HG03060 (cell line): ENCODE measurements around the gene MYOZ1.
"Not testable (repeated sequence)": the region's sequence is repeated elsewhere in the genome, so short reads cannot be mapped to it uniquely, and the experiment has no call there.

ENCODE experiments used
- ATAC-seq: cut with Tn5 transposase; IDR thresholded peaks from one replicate; pipeline ENCODE4 v1.9.1; 2021; ENCODE audit warnings: low read depth, moderate number of reproducible peaks; ENCODE audit not compliant: unreplicated experiment

Gene MYOZ1, protein sequence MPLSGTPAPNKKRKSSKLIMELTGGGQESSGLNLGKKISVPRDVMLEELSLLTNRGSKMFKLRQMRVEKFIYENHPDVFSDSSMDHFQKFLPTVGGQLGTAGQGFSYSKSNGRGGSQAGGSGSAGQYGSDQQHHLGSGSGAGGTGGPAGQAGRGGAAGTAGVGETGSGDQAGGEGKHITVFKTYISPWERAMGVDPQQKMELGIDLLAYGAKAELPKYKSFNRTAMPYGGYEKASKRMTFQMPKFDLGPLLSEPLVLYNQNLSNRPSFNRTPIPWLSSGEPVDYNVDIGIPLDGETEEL

DNA sequence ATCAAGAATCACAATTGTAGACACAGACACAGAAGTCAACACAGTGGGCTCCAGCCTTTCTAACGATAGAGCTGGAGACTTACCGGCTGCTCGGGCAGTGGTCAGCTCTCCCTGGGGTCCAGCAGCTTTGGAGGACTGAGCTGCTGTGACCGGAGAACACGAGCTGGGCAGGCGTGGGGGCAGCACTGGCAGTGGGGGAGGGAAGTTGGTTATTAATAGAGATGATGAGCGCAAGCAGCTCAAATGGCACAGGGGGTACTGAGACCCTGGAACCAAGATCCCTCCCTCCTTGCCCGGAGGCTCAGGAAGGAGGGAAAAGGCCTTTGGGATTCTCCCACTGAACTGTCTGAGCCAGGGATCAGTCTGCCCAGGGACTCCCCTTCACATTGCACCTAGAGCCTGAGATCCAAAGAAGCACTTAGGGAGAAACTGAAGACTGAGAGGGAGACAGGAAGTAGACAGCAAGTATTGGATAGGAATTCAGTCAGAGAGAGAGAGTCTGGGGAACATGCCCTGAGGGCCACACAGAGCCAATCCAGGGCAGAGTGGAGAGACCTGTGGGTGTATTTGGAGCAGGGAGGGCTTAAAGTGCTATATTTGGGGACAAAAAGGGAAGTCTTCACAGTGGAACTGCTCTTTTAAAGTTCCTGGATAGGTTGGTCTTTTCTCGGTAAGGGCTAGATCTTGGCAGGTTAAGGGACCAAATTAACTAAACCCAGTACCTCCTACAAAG is at the start of gene MYOZ1:
MYOZ1 (minus strand) TSS at position 147 of the 733 bp plus-strand sequence. CDS start 1,457 bp downstream, outside the sequence.
- no peak for ATAC-seq

DNA sequence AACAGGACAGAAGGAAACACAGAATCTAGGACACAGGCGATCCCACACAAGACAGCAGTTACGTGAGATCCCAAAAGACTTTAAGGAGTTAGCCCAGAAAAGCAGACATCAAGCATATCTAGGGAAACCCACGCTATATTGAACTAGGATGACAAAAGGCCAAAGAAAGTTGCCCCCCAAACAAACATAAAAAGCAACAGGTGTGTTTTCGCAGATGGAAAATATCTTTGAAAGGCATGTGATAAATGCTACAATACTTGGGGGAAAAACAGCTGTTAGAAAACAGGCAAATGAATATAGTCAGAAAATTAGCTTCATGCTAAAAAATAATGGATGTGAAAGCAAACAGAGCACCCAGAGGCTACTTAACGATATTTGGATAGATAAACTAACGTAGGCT is 49.5 kb upstream of the MYOZ1 start:
- ATAC-seq: not testable (repeated sequence)

DNA sequence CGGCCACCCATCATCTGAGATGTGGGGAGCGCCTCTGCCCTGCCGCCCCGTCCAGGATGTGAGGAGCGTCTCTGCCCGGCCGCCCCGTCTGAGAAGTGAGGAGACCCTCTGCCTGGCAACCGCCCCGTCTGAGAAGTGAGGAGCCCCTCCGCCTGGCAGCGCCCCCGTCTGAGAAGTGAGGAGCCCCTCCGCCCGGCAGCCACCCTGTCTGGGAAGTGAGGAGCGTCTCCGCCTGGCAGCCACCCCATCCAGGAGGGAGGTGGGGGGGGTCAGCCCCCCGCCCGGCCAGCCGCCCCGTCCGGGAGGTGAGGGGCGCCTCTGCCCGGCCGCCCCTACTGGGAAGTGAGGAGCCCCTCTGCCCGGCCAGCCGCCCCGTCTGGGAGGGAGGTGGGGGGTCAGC is 48.3 kb upstream of the MYOZ1 start:
- ATAC-seq: not testable (repeated sequence)

DNA sequence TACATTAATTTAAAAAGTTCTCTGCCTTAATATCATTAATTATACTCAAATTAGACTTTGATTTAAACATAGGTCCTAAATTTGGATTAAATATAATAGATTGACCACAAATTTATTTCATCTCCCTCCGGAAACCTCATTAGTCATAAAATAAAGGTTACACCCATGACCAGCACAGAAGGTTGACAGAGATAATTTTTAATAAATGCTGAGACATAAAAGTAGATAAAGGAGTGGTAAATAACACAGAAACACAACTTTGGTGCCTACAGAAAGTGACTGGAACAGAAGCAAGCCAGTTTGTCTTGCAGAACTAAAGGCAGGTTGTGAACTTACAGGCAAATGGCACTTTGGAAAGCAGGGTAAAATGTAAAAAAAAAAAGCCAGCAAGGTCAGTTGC is 46.4 kb upstream of the MYOZ1 start:
- not testable (repeated sequence) for ATAC-seq

DNA sequence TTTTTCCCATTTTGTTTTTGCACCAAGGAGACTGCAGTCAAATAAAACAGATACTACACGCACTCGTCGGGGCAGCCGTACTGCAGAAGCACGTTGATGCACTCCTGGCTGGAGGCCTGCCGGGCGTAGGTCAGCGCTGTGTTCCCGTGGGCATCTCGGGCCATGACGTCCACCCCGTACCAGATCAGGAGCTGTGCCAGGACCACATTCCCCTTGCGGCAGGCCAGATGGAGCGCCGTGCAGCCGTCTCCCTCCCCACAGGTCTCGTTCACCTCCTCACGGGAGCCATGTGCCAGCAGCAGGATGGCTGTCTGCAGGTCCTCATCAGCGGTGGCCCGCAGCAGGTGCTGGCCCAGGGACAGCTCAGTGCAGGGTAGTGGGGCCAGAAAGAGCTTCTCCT is 33.3 kb upstream of the MYOZ1 start:
- ATAC-seq: not testable (repeated sequence)

DNA sequence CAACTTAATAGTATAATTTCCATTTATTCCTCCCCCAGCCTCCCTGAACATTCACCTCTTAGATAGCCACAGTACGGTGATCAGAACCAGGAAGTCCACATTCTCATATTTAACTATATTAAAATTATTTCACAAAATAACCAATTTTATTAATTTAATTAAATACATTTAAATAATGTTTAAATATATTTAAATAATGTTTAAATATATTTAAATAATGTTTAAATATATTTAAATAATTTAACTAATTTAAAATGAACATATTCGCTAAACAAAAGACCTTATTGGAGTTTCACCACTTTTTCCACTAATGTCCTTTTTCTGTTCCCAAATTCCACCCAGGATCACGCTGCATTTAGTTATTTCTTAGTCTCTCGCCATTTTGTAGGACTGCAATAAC is 27.1 kb upstream of the MYOZ1 start:
- not testable (repeated sequence) for ATAC-seq

DNA sequence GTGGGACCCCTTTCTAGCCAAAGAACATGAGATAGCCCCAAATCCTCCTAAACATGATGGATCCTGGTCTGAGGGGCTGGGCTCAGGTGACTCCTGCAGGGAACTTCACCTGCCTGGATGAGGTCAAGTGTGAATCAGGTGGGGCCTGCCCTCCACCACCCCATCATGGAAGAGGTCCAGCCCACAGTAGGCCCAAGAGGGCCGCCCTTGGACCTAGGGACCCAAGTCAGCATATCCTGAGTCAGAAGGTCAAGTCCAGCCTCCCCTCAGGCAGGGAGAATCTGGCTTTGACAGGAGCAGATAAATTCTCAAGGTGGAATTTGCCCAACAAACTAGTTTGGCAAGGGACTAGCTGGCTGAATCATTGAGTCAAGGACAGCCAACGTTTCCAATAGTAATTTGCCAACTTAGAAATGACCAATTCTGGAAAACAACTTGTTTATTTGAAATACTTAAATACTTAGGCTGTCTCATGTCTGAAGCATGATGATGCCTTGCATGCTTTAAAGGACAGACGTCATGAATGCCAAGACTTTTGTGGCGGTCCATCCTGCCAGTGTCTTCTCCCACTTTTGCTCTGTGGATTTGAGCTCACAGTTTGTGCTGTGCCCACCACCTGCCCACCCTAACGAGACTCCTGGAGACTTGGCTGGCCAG is 25.0 kb upstream of the MYOZ1 start:
- not testable (repeated sequence) for ATAC-seq

DNA sequence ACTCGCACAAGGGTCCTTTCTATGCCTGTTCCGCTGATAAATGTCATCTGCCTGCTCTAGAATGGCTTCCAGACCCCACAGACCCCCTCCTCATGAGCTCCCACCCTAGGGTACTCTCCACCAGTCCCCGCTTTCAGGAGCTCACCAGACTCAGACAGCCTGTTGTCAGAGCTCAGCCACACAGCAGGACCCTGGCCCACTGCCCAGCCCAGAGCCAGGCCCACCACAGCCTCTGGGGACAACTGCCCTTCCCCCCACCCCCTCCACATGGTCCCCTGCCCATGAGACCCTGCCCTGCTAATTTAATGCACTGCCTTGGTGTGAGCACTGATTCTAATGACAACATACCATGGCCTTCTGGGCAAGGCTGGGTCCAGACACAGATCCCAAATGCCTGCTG is 24.3 kb upstream of the MYOZ1 start:
- not testable (repeated sequence) for ATAC-seq

DNA sequence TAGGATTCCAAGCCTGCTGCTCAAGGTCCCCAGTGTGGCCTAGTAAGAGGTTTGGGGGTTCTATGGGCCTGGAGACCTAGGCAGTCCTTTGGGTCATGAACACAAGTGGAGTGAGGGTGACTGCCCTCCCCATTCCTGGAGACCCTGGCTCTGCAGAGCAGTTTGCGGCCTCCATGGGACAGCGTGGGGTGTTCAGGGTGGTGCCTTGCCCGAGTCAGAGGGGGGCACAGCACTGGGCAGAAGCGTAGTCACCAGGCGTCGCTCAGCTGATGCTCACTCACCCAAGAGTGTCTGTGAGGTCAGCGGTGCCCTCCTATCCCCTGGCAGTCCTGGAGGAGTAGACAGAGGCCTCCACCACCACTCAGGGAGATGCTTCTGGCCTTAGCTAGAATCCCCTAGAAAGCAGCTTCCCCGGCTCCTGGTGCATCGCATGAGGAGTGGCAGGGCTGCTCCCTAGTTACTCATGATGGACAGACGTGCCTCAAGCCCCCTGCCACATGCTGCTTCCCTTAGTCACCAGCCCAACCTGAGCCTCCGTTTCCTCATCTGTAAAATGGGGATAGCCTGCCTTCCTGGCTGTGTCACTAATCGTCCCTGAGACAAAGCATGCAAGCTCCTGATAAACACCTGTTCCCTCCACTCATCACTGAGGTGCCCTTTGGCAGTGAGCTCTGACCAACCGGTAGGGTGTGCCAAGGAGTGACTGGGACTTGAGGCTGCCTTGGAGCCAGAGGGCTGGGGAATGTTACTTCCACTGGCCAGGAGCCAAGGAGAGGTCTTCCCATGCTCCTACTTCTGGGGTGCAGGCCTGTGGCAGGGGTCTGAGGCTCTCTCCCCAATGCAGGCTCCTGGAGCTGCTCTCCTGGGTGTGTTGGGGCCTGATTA is 23.1 kb upstream of the MYOZ1 start:
- ATAC-seq: not testable (repeated sequence)

DNA sequence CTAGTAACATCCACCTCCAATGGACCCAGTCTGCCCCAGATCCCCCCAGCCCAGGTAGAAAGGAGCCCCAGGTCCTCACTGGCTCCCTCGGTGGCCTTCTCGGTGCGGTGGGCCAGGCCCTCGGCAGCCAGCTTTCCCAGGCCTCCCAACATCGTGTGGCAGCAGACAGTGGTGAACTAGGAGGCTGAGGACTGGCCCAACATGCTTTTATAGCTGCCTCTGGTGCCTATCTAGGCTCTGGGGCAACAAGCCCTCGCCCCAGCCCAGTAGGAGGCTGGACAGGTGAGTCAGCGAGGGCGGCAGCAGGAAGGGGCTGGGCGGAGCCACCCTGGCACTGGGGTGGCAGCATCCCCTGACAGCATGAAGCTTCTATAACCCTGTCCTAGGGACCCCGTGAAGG is 22.3 kb upstream of the MYOZ1 start:
- ATAC-seq: not testable (repeated sequence)

DNA sequence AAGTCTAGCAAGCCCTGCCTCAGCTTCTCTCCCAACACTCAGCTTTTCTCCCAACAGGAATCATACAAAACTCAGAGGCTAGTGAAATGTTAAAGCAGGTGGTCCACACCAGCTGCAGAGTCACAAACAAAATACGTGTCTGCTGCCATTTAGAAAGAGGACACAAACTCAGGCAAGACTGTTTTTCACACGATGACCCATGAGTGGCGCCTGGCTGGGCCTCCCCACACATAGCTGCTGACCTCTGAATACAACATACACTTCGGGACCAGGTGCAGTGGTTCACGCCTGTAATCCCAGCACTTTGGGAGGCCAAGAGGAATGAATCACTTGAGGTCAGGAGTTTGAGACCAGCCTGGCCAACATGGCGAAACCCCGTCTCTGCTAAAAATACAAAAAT is 21.4 kb upstream of the MYOZ1 start:
- ATAC-seq: not testable (repeated sequence)

DNA sequence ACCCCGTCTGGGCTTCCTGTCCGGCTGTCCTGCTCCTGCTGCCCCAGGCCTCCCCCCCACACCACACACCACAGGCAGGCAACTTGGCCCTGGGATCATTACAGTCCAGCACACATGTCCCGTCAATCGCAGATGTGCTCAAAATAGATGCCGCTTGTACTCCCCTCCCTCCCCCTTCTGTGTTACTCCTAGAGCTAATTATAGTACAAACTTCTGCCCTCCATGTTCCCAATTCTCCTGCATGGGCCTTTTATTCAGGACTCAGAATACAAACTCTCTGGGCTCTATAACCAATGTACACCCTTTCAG is 14.7 kb upstream of the MYOZ1 start, which contains the start of gene SYNPO2L:
SYNPO2L (minus strand) TSS at position 40 of the 309 bp plus-strand sequence. CDS start 107 bp downstream, outside the sequence.
- no peak for ATAC-seq

DNA sequence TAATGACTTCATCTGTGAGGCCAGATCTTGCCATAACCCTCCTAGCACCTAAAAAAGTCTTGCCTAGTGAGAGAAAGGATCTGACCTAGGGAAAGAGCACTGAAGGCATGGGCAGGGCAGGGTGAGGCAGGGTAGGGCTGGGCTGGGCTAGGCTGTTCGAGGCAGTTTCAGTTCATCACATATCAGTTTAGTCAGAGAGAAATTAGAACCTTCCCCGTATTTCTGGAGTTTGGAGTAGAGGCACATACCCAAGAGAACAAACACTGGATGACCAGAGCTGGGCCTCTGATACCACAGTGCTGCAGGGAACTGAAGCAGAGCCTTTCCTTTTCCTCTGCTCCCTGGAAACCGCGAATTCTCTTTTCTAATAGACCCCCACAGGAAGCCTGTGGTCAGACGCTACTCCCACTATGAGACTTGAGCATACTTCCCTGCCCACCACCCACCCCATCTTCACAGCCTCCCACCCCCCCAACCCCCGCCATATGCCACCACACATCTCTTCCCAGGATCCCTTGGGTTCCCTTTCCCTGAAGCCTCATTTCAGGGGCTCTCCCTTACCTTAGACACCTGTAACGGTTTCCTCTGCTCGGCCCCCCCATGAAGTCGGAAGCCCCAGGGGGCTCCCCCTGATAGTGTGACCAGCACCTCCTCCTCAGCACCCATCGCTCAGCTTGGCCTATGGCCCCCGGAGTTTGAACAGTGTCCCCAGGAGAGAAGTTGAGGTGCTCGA is 14.1 kb upstream of the MYOZ1 start:
- ATAC-seq: no peak

DNA sequence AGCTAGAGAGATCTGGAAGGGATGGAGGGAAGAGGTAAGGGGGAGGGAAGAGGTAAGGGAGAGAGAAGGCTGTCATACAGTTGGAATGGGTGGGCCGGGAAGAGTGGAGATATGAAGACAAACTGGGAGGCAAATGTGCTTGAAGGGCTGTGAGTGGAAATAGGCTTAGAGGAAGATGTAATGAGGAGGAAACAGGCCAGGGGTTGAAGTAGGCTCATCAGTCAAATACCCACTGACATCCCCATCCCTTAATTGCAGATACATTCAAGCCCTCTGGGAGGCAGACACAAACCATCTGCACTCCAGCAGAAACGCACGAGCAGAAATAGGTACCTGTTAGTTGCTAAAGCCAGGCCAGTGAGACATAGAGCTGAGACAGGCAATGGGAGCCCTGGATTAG is 12.4 kb upstream of the MYOZ1 start:
- no peak for ATAC-seq

DNA sequence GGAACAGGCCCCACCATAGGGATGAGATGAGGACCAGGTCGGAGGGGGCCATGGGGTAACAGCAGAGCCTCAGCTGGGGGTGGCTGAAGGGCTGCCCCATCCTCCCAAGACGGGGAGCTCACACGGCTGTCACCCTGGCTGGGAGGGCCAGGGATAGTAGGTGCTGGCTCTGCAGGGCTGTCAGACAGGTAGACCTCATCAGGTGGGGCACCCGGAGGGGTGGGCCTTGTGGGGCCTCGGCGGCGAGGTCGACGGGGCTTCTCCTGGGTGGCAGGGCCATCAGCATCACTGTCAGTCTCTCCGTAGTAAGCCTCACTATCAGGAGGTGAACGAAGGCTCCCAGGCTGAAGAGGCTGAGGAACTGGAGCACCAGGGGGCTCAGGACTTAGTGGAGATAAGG is 11.9 kb upstream of the MYOZ1 start:
- ATAC-seq: no peak

DNA sequence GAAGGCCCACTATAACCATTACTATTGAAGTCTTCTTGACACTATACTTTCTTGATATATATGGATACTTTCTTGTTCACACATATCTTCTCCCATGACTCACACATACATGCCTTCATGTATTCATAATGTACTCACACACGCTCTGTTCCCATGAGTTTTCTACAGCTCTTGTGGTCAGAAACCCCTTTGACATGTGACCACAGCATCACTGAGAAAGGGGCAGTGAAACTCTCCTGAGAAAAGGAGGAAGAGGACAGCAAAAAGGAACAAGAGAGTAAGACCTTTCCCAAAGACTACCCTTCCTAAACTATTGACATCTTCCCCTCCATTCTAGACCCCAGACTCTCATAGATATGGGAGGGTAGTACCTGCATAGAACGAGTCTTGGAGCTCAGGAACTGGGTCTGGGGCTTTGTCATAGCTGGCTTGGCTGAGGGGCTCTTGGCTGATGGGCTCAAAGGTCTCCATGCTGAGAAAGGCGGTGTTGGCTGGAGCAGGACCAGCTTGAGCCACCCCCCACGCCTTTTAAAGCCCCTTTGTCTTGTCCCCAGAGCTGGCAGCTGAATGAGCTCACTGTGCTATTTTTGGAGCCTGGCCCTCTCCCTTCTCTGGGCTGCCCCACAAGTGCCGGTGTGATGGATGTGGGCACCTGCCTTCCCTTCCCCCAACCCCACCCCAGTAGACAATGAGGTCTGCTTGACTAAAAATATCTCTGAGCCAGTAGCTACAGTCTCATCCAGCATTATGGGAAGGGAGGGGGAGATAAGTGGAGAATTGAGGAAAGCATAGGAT is 9.5 kb upstream of the MYOZ1 start:
- ATAC-seq: no peak

DNA sequence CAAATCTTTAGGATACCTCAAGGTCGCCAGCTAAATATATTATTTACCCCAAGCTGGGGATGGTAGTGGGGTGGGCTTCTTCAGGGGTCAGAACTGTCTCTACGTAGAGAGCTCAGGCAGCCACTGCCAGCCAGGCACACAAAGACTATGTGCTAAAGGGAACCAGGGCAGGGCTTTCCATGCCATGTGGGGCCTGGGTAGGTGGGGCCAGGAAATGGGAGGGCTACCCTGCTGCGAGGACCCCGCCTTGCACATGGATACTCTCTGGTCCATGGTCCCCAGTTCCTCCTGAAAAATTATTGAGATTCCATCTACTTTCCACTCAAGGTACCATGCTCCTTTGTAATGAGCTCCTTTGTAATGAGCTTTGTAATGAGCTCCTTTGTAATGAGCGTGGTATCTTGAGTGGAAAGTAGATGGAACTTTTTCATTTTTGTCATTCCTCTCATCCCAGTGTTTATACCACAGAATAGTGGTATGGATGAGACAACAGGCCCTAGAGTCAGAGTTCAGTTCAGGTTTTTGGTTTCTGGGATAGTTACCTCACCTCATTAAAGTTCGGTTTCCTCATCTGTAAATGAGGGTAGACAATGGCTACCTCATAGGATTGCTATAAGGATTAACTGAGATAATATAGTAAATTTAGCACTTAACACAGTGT is 8.7 kb upstream of the MYOZ1 start:
- ATAC-seq: no peak

DNA sequence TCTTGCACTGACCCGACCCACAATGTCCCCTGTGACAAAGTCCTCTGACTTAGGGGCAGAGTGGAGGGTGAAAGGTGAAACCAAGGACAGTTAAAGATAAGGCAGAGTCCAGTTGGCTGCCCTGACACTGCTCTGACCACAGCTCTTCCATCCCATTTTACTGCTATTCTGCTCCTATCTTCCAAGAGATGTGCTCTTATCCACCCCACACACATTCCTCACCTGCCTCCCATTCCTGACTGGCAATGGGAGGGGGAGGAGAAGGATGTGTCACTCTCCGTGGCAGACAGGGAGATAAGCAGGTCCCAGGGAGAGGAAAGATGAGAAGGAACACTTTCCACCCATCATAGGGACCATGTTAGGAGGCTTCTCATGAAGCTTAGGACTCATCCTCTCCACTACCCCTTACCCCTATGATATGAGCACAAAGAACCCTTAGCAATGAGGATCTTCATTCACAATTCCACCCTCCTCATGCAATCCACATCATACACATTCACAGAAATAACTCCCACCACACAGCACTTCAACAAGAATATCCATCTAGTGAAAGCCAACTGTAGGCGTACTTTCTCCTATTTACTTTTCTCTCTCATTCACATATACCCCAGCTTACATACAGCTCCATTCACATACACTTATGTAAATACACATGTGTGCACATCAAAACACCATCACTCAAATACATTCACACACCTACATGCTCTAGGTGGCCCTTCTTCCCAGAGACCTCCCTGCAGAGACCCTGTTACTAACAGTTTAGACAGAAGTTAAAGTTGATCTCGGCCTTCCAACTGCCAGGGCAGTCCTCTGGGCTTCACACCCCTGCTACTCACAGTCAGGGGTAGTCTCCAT is 7.9 kb upstream of the MYOZ1 start:
- ATAC-seq: no peak
